OCI-LY1 (cell line): ENCODE data around the gene ZFHX3.

ENCODE experiments used
- H2AFZ ChIP-seq: fragments of 200-600 bp; sonication (generic), shearing (Covaris generic); 2 replicates; pipeline ENCODE4 v1.6.0; 2014; ENCODE audit warnings: antibody characterized with exemption, mild to moderate bottlenecking, low read length
- H3F3A ChIP-seq: fragments of 200-600 bp; sonication (generic), shearing (Covaris generic); 2 replicates; pipeline ENCODE4 v1.6.0; 2014; ENCODE audit warnings: mild to moderate bottlenecking, antibody characterized with exemption, low read length, moderate library complexity; ENCODE audit not compliant: insufficient read depth
- H3K27ac ChIP-seq: fragments of 200-600 bp; sonication (generic); 2 replicates; pipeline ENCODE4 v1.5.1; 2014; ENCODE audit warnings: low read length, mixed run types, mild to moderate bottlenecking, low read depth; ENCODE audit not compliant: poor library complexity, severe bottlenecking
- H3K27me3 ChIP-seq: fragments of 200-600 bp; sonication (generic); 2 replicates; pipeline ENCODE4 v1.6.0; 2014; ENCODE audit warnings: antibody characterized with exemption, mild to moderate bottlenecking, low read length, moderate library complexity; ENCODE audit not compliant: insufficient read depth
- H3K36me3 ChIP-seq: fragments of 200-600 bp; sonication (generic); 2 replicates; pipeline ENCODE4 v1.6.1; 2014; ENCODE audit warnings: mild to moderate bottlenecking, antibody characterized with exemption, low read length, moderate library complexity, mixed read lengths; ENCODE audit not compliant: insufficient read depth
- H3K4me1 ChIP-seq: fragments of 200-600 bp; sonication (generic); 2 replicates; pipeline ENCODE4 v1.5.1; 2014; ENCODE audit warnings: mild to moderate bottlenecking, low read length, moderate library complexity; ENCODE audit not compliant: insufficient read depth, severe bottlenecking
- H3K4me2 ChIP-seq: fragments of 200-600 bp; sonication (generic), shearing (Covaris generic); 2 replicates; pipeline ENCODE4 v1.6.1; 2014; ENCODE audit warnings: low read length
- H3K4me3 ChIP-seq: fragments of 200-600 bp; sonication (generic); 2 replicates; pipeline ENCODE4 v1.5.1; 2014; ENCODE audit warnings: low read length, low read depth, mild to moderate bottlenecking, mixed read lengths; ENCODE audit not compliant: poor library complexity, severe bottlenecking
- H3K79me2 ChIP-seq: fragments of 200-600 bp; shearing (Covaris generic); 2 replicates; pipeline ENCODE4 v1.6.1; 2016; ENCODE audit warnings: mixed run types, low read length, mixed read lengths; ENCODE audit not compliant: insufficient read depth
- H3K9ac ChIP-seq: fragments of 200-600 bp; sonication (generic), shearing (Covaris generic); 2 replicates; pipeline ENCODE4 v1.6.1; 2014; ENCODE audit warnings: mild to moderate bottlenecking, low read length, mixed read lengths
- H3K9me2 ChIP-seq: fragments of 200-600 bp; sonication (generic), shearing (Covaris generic); 2 replicates; pipeline ENCODE4 v1.6.1; 2014; ENCODE audit warnings: low read depth, mild to moderate bottlenecking, low read length, mixed read lengths
- H3K9me3 ChIP-seq: fragments of 200-600 bp; shearing (Covaris generic); 2 replicates; pipeline ENCODE4 v1.6.1; 2014; ENCODE audit warnings: low read length, mixed read lengths
- H4K20me1 ChIP-seq: fragments of 200-600 bp; sonication (generic), shearing (Covaris generic); 2 replicates; pipeline ENCODE4 v1.6.0; 2016; ENCODE audit warnings: mild to moderate bottlenecking, low read length; ENCODE audit not compliant: insufficient read depth
- EZH2 ChIP-seq: fragments of 200-600 bp; sonication (generic), shearing (Covaris generic); IDR thresholded peaks from 2 replicates; pipeline ENCODE4 v1.8.0; 2017; ENCODE audit warnings: borderline replicate concordance, mixed run types, mild to moderate bottlenecking, antibody characterized with exemption, low read length, moderate library complexity, mixed read lengths
- TF ChIP-seq, protein P1 (sequence below): fragments of 200-600 bp; sonication (generic), shearing (Covaris generic); IDR thresholded peaks from 2 replicates; pipeline ENCODE4 v1.5.1; 2017; ENCODE audit warnings: mild to moderate bottlenecking, antibody characterized with exemption, low read length, moderate library complexity, mixed read lengths

Gene ZFHX3

DNA sequence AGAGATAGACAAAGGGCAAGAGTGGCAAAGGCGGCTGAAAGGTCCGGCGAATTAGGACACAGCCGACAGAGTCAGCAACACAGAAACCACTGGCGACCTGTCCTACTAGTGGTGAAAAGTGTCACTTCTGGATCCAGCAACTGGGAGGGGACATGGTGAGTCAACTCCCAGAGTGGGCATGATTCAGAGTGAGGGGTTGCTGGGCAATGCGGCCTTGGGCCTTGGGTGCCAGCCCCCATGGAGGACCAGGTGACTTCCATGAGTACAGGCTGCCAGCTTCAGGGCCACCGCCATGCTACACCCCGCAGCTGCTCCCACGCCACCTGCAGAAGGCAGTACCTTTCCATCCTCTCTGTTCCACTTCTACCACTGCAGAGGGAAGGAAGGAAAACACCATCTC, 110.6 kb downstream of the ZFHX3 start:
- TF ChIP-seq, protein P1, sequence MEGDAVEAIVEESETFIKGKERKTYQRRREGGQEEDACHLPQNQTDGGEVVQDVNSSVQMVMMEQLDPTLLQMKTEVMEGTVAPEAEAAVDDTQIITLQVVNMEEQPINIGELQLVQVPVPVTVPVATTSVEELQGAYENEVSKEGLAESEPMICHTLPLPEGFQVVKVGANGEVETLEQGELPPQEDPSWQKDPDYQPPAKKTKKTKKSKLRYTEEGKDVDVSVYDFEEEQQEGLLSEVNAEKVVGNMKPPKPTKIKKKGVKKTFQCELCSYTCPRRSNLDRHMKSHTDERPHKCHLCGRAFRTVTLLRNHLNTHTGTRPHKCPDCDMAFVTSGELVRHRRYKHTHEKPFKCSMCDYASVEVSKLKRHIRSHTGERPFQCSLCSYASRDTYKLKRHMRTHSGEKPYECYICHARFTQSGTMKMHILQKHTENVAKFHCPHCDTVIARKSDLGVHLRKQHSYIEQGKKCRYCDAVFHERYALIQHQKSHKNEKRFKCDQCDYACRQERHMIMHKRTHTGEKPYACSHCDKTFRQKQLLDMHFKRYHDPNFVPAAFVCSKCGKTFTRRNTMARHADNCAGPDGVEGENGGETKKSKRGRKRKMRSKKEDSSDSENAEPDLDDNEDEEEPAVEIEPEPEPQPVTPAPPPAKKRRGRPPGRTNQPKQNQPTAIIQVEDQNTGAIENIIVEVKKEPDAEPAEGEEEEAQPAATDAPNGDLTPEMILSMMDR: no peak
- TF ChIP-seq EZH2: no peak
- Histone ChIP-seq H3K27ac (no peak overlapping the region), H3K36me3 (no peaks in the 10 kb centered on the region), H3K4me1 (no peaks in the 10 kb centered on the region), H3K4me2 (no peak overlapping the region), H4K20me1 (no peaks in the 10 kb centered on the region), H3K9ac (no peak overlapping the region), H3F3A (no peaks in the 10 kb centered on the region), H3K4me3 (no peak overlapping the region), H2AFZ (no peak overlapping the region), H3K9me3 (no peaks in the 10 kb centered on the region), H3K9me2 (no peaks in the 10 kb centered on the region), H3K27me3 (no peaks in the 10 kb centered on the region), H3K79me2 (no peaks in the 10 kb centered on the region)

DNA sequence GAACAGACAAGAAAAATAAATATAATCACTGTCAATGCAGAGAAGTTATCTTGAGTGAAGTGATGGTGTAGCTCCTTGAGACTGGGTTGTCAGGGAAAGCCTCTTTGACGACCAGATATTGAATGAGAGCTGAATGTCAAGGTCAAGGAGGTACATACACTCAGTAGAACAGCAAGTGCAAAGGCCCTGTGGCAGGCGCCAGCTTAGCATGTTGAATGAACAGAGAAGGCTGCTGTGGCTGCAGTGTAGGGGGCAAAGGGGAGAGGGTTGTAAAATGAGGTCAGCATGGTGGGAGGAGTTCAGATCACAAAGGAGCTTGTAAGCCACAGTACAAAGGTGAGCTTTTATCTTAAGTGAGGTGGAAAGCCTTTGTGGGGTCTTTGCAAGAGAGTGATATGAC, 111.5 kb downstream of the ZFHX3 start:
- Histone ChIP-seq H4K20me1 (no peaks in the 10 kb centered on the region), H3K9me2 (no peaks in the 10 kb centered on the region), H3K4me2 (no peak overlapping the region), H3K27ac (no peak overlapping the region), H3K27me3 (no peaks in the 10 kb centered on the region), H3K36me3 (no peaks in the 10 kb centered on the region), H3K4me3 (no peak overlapping the region), H3K79me2 (no peaks in the 10 kb centered on the region), H2AFZ (no peak overlapping the region), H3K9ac (no peak overlapping the region), H3F3A (no peaks in the 10 kb centered on the region), H3K9me3 (no peaks in the 10 kb centered on the region), H3K4me1 (no peaks in the 10 kb centered on the region)
- TF ChIP-seq, protein P1: no peak
- no peak for TF ChIP-seq EZH2

DNA sequence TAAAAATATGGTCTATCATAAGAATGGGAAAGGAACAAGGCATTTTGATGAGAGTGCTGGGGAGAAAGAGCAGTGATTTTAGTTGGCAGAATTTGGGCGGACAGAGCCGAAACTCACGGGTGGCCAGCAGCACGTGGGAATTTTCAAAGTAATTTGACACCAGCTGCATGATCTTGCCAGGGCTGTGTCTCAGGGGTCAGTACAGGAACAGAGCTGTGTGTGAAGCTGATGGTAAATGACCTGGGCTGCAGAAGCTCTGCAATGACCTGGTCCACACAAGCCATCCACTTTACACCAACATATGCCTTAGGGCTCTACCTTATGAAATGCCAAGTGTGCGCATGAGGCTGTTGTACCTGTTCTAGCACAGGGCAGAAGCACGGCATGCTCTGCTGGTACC, 112.0 kb downstream of the ZFHX3 start:
- no peak overlapping the region for H3K9ac ChIP-seq
- H3K27me3 ChIP-seq: no peaks in the 10 kb centered on the region
- H3K4me2 ChIP-seq: no peak overlapping the region
- H3F3A ChIP-seq: no peaks in the 10 kb centered on the region
- H3K36me3 ChIP-seq: no peaks in the 10 kb centered on the region
- H3K27ac ChIP-seq: no peak overlapping the region
- H3K4me1 ChIP-seq: no peaks in the 10 kb centered on the region
- H3K9me3 ChIP-seq: no peaks in the 10 kb centered on the region
- no peak overlapping the region for H2AFZ ChIP-seq
- H3K4me3 ChIP-seq: no peak overlapping the region
- no peaks in the 10 kb centered on the region for H3K79me2 ChIP-seq
- H4K20me1 ChIP-seq: no peaks in the 10 kb centered on the region
- TF ChIP-seq, protein P1: no peak
- TF ChIP-seq EZH2: no peak
- H3K9me2 ChIP-seq: no peaks in the 10 kb centered on the region
